ENCODE measurements around the gene LCE1A.

Gene LCE1A

GRCh38 chr1:152836870-152837269, 9.6 kb downstream of the LCE1A start:
- no peak for TF ChIP-seq JUND (IDR thresholded peaks at IDR 0.05; ENCODE audit: low read depth)
- DNase-seq (ENCODE audit: low read depth in 1 of 2, low spot score in 1 of 2): no peak
- in situ Hi-C loops (cut with HindIII; ENCODE audit: low pct_unique_long_range_greater_than_20kb, low sequenced_read_pairs): no loop called here

- in situ Hi-C loops (cut with HindIII; ENCODE audit: low pct_unique_long_range_greater_than_20kb, low sequenced_read_pairs): no loop called here
- no peak for TF ChIP-seq JUND (IDR thresholded peaks at IDR 0.05; ENCODE audit: low read depth)
- DNase-seq (ENCODE audit: low read depth in 1 of 2, low spot score in 1 of 2): no peak
These were observed 15.3 kb downstream of the LCE1A start, which contains the start of gene LCE6A for GRCh38 chr1:152842556-152842955. Gene LCE6A, plus strand, starts transcription at chr1:152842856. Its CDS starts 665 bp downstream, at chr1:152843521.

- in situ Hi-C loops (cut with HindIII; ENCODE audit: low pct_unique_long_range_greater_than_20kb, low sequenced_read_pairs): no loop called here
- TF ChIP-seq JUND (IDR thresholded peaks at IDR 0.05; ENCODE audit: low read depth): no peak
- DNase-seq (ENCODE audit: low read depth in 1 of 2, low spot score in 1 of 2): no peak
These were observed 28.4 kb downstream of the LCE1A start for GRCh38 chr1:152855661-152856060.

- DNase-seq (ENCODE audit: low read depth in 1 of 2, low spot score in 1 of 2): no peak
- in situ Hi-C loops (cut with HindIII; ENCODE audit: low pct_unique_long_range_greater_than_20kb, low sequenced_read_pairs): no loop called here
- no peak for TF ChIP-seq JUND (IDR thresholded peaks at IDR 0.05; ENCODE audit: low read depth)
These were observed 30.8 kb downstream of the LCE1A start for GRCh38 chr1:152858062-152858461.

GRCh38 chr1:152859696-152860095, 32.4 kb downstream of the LCE1A start, which contains the start of gene LCE7A:
Gene LCE7A, plus strand, starts transcription at chr1:152859996. Its CDS starts 702 bp downstream, at chr1:152860698.
- DNase-seq (ENCODE audit: low read depth in 1 of 2, low spot score in 1 of 2): no peak
- in situ Hi-C loops (cut with HindIII; ENCODE audit: low pct_unique_long_range_greater_than_20kb, low sequenced_read_pairs): no loop called here
- no peak for TF ChIP-seq JUND (IDR thresholded peaks at IDR 0.05; ENCODE audit: low read depth)

- no peak for TF ChIP-seq JUND (IDR thresholded peaks at IDR 0.05; ENCODE audit: low read depth)
- DNase-seq (ENCODE audit: low read depth in 1 of 2, low spot score in 1 of 2): no peak
- in situ Hi-C loops (cut with HindIII; ENCODE audit: low pct_unique_long_range_greater_than_20kb, low sequenced_read_pairs): no loop called here
These were observed 32.9 kb downstream of the LCE1A start for GRCh38 chr1:152860129-152860528.

GRCh38 chr1:152861374-152861773, 34.1 kb downstream of the LCE1A start:
- in situ Hi-C loops (cut with HindIII; ENCODE audit: low pct_unique_long_range_greater_than_20kb, low sequenced_read_pairs): no loop called here
- TF ChIP-seq JUND (IDR thresholded peaks at IDR 0.05; ENCODE audit: low read depth): no peak
- DNase-seq (ENCODE audit: low read depth in 1 of 2, low spot score in 1 of 2): no peak

GRCh38 chr1:152864443-152864842, 37.2 kb downstream of the LCE1A start:
- no peak for TF ChIP-seq JUND (IDR thresholded peaks at IDR 0.05; ENCODE audit: low read depth)

GRCh38 chr1:152866321-152866720, 39.0 kb downstream of the LCE1A start:
- TF ChIP-seq JUND (IDR thresholded peaks at IDR 0.05; ENCODE audit: low read depth): no peak
- in situ Hi-C loops (cut with HindIII; ENCODE audit: low pct_unique_long_range_greater_than_20kb, low sequenced_read_pairs): no loop called here

More at GRCh38 chr1:152864443-152864842, 37.2 kb downstream of the LCE1A start:
- in situ Hi-C loops (cut with HindIII; ENCODE audit: low pct_unique_long_range_greater_than_20kb, low sequenced_read_pairs): no loop called here
- no peak for DNase-seq (ENCODE audit: low read depth in 1 of 2, low spot score in 1 of 2)

GRCh38 chr1:152869808-152870419, 42.6 kb downstream of the LCE1A start:
- in situ Hi-C loops (cut with HindIII; ENCODE audit: low pct_unique_long_range_greater_than_20kb, low sequenced_read_pairs): no loop called here
- no peak for TF ChIP-seq JUND (IDR thresholded peaks at IDR 0.05; ENCODE audit: low read depth)
- peak; percentile 67 to 89 for DNase-seq (ENCODE audit: low read depth in 1 of 2, low spot score in 1 of 2)

More at GRCh38 chr1:152866321-152866720, 39.0 kb downstream of the LCE1A start:
- no peak for DNase-seq (ENCODE audit: low read depth in 1 of 2, low spot score in 1 of 2)

GRCh38 chr1:152870831-152871730, 43.8 kb downstream of the LCE1A start:
- DNase-seq (ENCODE audit: low read depth in 1 of 2, low spot score in 1 of 2): peak; percentile 54 to 88
- TF ChIP-seq JUND (IDR thresholded peaks at IDR 0.05; ENCODE audit: low read depth): no peak
- in situ Hi-C loops (cut with HindIII; ENCODE audit: low pct_unique_long_range_greater_than_20kb, low sequenced_read_pairs): no loop called here

GRCh38 chr1:152871731-152872126, 44.5 kb downstream of the LCE1A start:
- in situ Hi-C loops (cut with HindIII; ENCODE audit: low pct_unique_long_range_greater_than_20kb, low sequenced_read_pairs): no loop called here
- TF ChIP-seq JUND (IDR thresholded peaks at IDR 0.05; ENCODE audit: low read depth): no peak

GRCh38 chr1:152873495-152873894, 46.2 kb downstream of the LCE1A start:
- no peak for TF ChIP-seq JUND (IDR thresholded peaks at IDR 0.05; ENCODE audit: low read depth)
- in situ Hi-C loops (cut with HindIII; ENCODE audit: low pct_unique_long_range_greater_than_20kb, low sequenced_read_pairs): no loop called here
- no peak for DNase-seq (ENCODE audit: low read depth in 1 of 2, low spot score in 1 of 2)

More at GRCh38 chr1:152871731-152872126, 44.5 kb downstream of the LCE1A start:
- DNase-seq (ENCODE audit: low read depth in 1 of 2, low spot score in 1 of 2): no peak

All from T47D (cell line).